SK-N-SH (cell line): Measurements from ENCODE around the gene RASGRP2. TPM values are rescaled to one million over a fixed set of nuclear protein-coding genes. Genes with fewer than 3 reads are reported as not detected.

ENCODE experiments used
- CTCF ChIA-PET: fragments of 300-600, 350-600 bp; formaldehyde crosslinking; extraction: SDS; loops from one replicate; lab custom pipeline; 2021; lab: Yijun Ruan, JAX
- POLR2A ChIA-PET: fragments of 350-600 bp; sonication (Branson Sonifier 250); formaldehyde crosslinking; extraction: SDS; loops from one replicate; lab custom pipeline; 2020; ENCODE audit warnings: antibody characterized with exemption, inconsistent platforms; lab: Yijun Ruan, JAX
- DNase-seq: peaks from one replicate; pipeline ENCODE4 v3.0.0; 2012
- H2AFZ ChIP-seq: fragments of 200-600 bp; sonication (generic); 2 replicates; pipeline ENCODE4 v1.8.1; 2016; ENCODE audit warnings: antibody characterized with exemption, mild to moderate bottlenecking, low read depth
- H3F3A ChIP-seq: fragments of 200-600 bp; sonication (generic); replicated peaks from 2 replicates; pipeline ENCODE3; 2016; ENCODE audit warnings: antibody characterized with exemption, mild to moderate bottlenecking; ENCODE audit not compliant: insufficient read depth
- H3K27ac ChIP-seq, 2 experiments: fragments of 200-500 bp in 1 of 2; fragments of 200-600 bp in 1 of 2; sonication (Bioruptor generic) in 1 of 2; sonication (generic), shearing (Covaris generic) in 1 of 2; 2 replicates each; pipeline versions ENCODE4 v1.5.1 to v1.6.1; 2014 to 2016; ENCODE audit warnings: low read depth in 2 of 2, inconsistent platforms in 1 of 2, low read length in 1 of 2, mild to moderate bottlenecking in 1 of 2, mixed read lengths in 1 of 2
- H3K27me3 ChIP-seq: fragments of 200-600 bp; sonication (generic), shearing (Covaris generic); 2 replicates; pipeline ENCODE4 v1.6.1; 2016; ENCODE audit warnings: mixed run types; ENCODE audit not compliant: insufficient read depth
- H3K36me3 ChIP-seq, 2 experiments: fragments of 200-500 bp in 1 of 2; fragments of 200-600 bp in 1 of 2; sonication (Bioruptor generic) in 1 of 2; sonication (generic) in 1 of 2; replicated peaks in 1 of 2; 2 replicates each; pipeline versions ENCODE3 to v1.5.1; 2014 to 2016; ENCODE audit warnings: low read length in 1 of 2, mild to moderate bottlenecking in 1 of 2; ENCODE audit not compliant: insufficient read depth in 2 of 2, control insufficient read depth in 1 of 2
- H3K4me1 ChIP-seq, 2 experiments: fragments of 200-500 bp in 1 of 2; fragments of 200-600 bp in 1 of 2; sonication (Bioruptor generic) in 1 of 2; sonication (generic), shearing (Covaris generic) in 1 of 2; 2 replicates each; pipeline versions ENCODE4 v1.5.1 to v1.6.1; 2014 to 2016; ENCODE audit warnings: low read depth in 1 of 2, low read length in 1 of 2, mixed run types in 1 of 2; ENCODE audit not compliant: insufficient read depth in 2 of 2, control insufficient read depth in 1 of 2
- H3K4me2 ChIP-seq: fragments of 200-600 bp; sonication (generic), shearing (Covaris generic); 2 replicates; pipeline ENCODE4 v1.6.1; 2017; ENCODE audit warnings: mixed run types
- H3K4me3 ChIP-seq, 2 experiments: fragments of 200-500 bp in 1 of 2; fragments of 200-600 bp in 1 of 2; sonication (Bioruptor generic) in 1 of 2; sonication (generic), shearing (Covaris generic) in 1 of 2; 2 replicates each; pipeline versions ENCODE4 v1.5.1 to v1.8.1; 2014 to 2016; ENCODE audit warnings: low read depth in 2 of 2, inconsistent platforms in 1 of 2, low read length in 1 of 2, mild to moderate bottlenecking in 1 of 2, mixed read lengths in 1 of 2, moderate library complexity in 1 of 2
- H3K79me2 ChIP-seq: fragments of 200-600 bp; sonication (generic); 2 replicates; pipeline ENCODE4 v1.8.1; 2017; ENCODE audit warnings: mild to moderate bottlenecking; ENCODE audit not compliant: insufficient read depth
- H3K9ac ChIP-seq: fragments of 200-600 bp; sonication (generic); 2 replicates; pipeline ENCODE4 v1.6.1; 2017; ENCODE audit warnings: mixed run types
- H3K9me2 ChIP-seq: fragments of 200-600 bp; sonication (generic); 2 replicates; pipeline ENCODE4 v1.6.1; 2017; ENCODE audit warnings: mixed run types
- H3K9me3 ChIP-seq: fragments of 200-600 bp; sonication (generic); 2 replicates; pipeline ENCODE4 v1.6.1; 2017; ENCODE audit warnings: mixed run types, mild to moderate bottlenecking, moderate library complexity
- H4K20me1 ChIP-seq: fragments of 200-600 bp; sonication (generic); 2 replicates; pipeline ENCODE4 v1.6.1; 2017; ENCODE audit warnings: mild to moderate bottlenecking, mixed run types; ENCODE audit not compliant: insufficient read depth
- CHD2 ChIP-seq: fragments of 150-350 bp; IDR thresholded peaks from 2 replicates; pipeline ENCODE4 v1.6.1; 2018; ENCODE audit warnings: low read length; ENCODE audit not compliant: partially characterized antibody
- CTCF ChIP-seq: fragments of 200-600 bp; sonication (generic); IDR thresholded peaks from 2 replicates; pipeline ENCODE4 v1.6.1; 2017; ENCODE audit warnings: antibody characterized with exemption, mild to moderate bottlenecking, moderate library complexity
- ELF1 ChIP-seq: IDR thresholded peaks from 2 replicates; pipeline ENCODE4 v1.4.0; 2012
- EP300 ChIP-seq, 2 experiments: IDR thresholded peaks; 2 replicates each; pipeline versions ENCODE4 v1.4.0 to v1.6.1; 2012; ENCODE audit warnings: borderline replicate concordance in 1 of 2, low read depth in 1 of 2, low read length in 1 of 2
- FOSL2 ChIP-seq: IDR thresholded peaks from 2 replicates; pipeline ENCODE4 v1.4.0; 2012; ENCODE audit warnings: low read depth, mild to moderate bottlenecking, moderate library complexity, borderline replicate concordance
- GATA2 ChIP-seq: sonication (generic); formaldehyde crosslinking; IDR thresholded peaks from 2 replicates; pipeline ENCODE4 v1.5.0; 2020; ENCODE audit warnings: mild to moderate bottlenecking, missing genetic modification reagents
- JUND ChIP-seq: IDR thresholded peaks from 2 replicates; pipeline ENCODE4 v1.4.0; 2012
- MXI1 ChIP-seq: IDR thresholded peaks from 2 replicates; pipeline ENCODE4 v1.6.1; 2012; ENCODE audit warnings: mild to moderate bottlenecking, low read depth, low read length, improper control_type of control experiment
- NFIC ChIP-seq: IDR thresholded peaks from 2 replicates; pipeline ENCODE4 v1.4.0; 2012; ENCODE audit warnings: borderline replicate concordance
- NRF1 ChIP-seq: IDR thresholded peaks from 2 replicates; pipeline ENCODE4 v1.6.1; 2012; ENCODE audit warnings: low read depth, mild to moderate bottlenecking, low read length
- RCOR1 ChIP-seq: fragments of 150-350 bp; IDR thresholded peaks from 2 replicates; pipeline ENCODE4 v1.6.1; 2017; ENCODE audit warnings: antibody characterized with exemption, low read length
- REST ChIP-seq: IDR thresholded peaks from 2 replicates; pipeline ENCODE4 v1.6.1; 2012; ENCODE audit warnings: mild to moderate bottlenecking, low read depth, low read length, moderate library complexity
- RXRA ChIP-seq: IDR thresholded peaks from 2 replicates; pipeline ENCODE4 v1.4.0; 2012; ENCODE audit warnings: low read depth, mild to moderate bottlenecking, borderline replicate concordance
- SIN3A ChIP-seq: IDR thresholded peaks from 2 replicates; pipeline ENCODE4 v1.6.1; 2012; ENCODE audit warnings: low read depth, mild to moderate bottlenecking, low read length, moderate library complexity, borderline replicate concordance
- TEAD4 ChIP-seq: IDR thresholded peaks from 2 replicates; pipeline ENCODE4 v1.4.0; 2012; ENCODE audit warnings: mild to moderate bottlenecking, borderline replicate concordance; ENCODE audit not compliant: insufficient read depth
- USF2 ChIP-seq: fragments of 150-350 bp; IDR thresholded peaks from 2 replicates; pipeline ENCODE4 v1.6.1; 2017; ENCODE audit warnings: antibody characterized with exemption, low read length, low read depth, borderline replicate concordance
- YY1 ChIP-seq: IDR thresholded peaks from 2 replicates; pipeline ENCODE4 v1.4.0; 2012; ENCODE audit warnings: low read depth, mild to moderate bottlenecking
- WGBS: methylation state at CpG from one replicate; pipeline ENCODE4 v1.1.6; 2017; ENCODE audit warnings: low lambda C conversion rate; 5-methylcytosine and 5-hydroxymethylcytosine counted together
- polyA plus RNA-seq, 3 experiments: library from polyadenylated mRNA; depleted of rRNA; stranded (reverse); fragments of >200 nt; gene quantifications; 2 replicates each; pipeline ENCODE4 v1.2.3, GENCODE V29; 2012
- TF ChIP-seq, protein P1 (sequence below): IDR thresholded peaks from 2 replicates; pipeline ENCODE4 v1.4.0; 2012; ENCODE audit warnings: low read depth, borderline replicate concordance

The RASGRP2 gene
- polyA plus RNA-seq, 1 of the 3 experiments (the other 2 are of a cell fraction): 1.6 TPM

DNA sequence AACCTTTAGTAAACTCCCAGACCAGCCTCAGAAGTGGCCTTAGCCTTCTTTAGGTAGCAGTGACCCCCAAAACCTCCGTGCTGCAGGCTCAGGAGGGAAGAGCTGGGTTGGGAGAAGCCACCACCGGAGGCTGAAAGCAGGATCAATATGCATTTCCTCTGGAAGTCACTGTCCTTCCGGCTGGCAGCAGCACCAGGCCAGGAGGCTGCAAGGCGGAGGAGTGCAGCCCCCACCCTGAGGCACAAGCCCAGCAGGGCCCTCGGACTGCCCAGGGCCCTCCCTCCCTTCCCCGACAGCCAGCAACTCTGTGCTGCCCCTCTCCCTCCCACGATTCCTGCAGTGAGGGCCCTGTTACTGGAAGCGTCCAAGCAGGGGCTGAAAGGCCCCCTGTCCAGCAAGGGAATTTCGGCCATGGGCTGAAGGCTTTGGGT lies 17.7 kb downstream of the RASGRP2 start:
- POLR2A ChIA-PET: no interaction called here
- Histone ChIP-seq H3K4me2 (no peak overlapping the region), H3K9ac (no peak overlapping the region), H3K36me3 (no peaks in the 10 kb centered on the region), H3K4me1 (peaks cover 0 to 27% of the 10 kb centered on the region in 2 experiments; a peak in 1 of 4 replicates)
- TF ChIP-seq GATA2 (CRISPR knock-in tag) (no peak), SIN3A (no peak), JUND (no peak), CTCF (no peak), NRF1 (no peak), REST (no peak), USF2 (no peak), YY1 (no peak), ELF1 (no peak), RXRA (no peak), EP300 (IDR thresholded peaks at IDR 0.05; ENCODE audit: borderline replicate concordance in 1 of 2, low read depth in 1 of 2, low read length in 1 of 2) (no peak), TEAD4 (no peak), CHD2 (no peak), NFIC (no peak), MXI1 (no peak), FOSL2 (no peak), RCOR1 (no peak)
- TF ChIP-seq, protein P1, sequence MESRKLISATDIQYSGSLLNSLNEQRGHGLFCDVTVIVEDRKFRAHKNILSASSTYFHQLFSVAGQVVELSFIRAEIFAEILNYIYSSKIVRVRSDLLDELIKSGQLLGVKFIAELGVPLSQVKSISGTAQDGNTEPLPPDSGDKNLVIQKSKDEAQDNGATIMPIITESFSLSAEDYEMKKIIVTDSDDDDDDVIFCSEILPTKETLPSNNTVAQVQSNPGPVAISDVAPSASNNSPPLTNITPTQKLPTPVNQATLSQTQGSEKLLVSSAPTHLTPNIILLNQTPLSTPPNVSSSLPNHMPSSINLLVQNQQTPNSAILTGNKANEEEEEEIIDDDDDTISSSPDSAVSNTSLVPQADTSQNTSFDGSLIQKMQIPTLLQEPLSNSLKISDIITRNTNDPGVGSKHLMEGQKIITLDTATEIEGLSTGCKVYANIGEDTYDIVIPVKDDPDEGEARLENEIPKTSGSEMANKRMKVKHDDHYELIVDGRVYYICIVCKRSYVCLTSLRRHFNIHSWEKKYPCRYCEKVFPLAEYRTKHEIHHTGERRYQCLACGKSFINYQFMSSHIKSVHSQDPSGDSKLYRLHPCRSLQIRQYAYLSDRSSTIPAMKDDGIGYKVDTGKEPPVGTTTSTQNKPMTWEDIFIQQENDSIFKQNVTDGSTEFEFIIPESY: no peak
- TF ChIP-seq, all 33 proteins: peak for 0
- DNase-seq: no peak
- H3K79me2 ChIP-seq: no peaks in the 10 kb centered on the region
- no peaks in the 10 kb centered on the region; the same call in 1 of the 2 replicates for H3K27me3 ChIP-seq
- H4K20me1 ChIP-seq: no peaks in the 10 kb centered on the region
- no peak overlapping the region for H3K4me3 ChIP-seq
- CTCF ChIA-PET: interaction anchor here (1.2 to 2.6 kb wide), 4 partner anchors 10 to 38 kb away, joined by 3 to 17 read pairs (median 11); partner anchors contain the start of gene RASGRP2
- no peaks in the 10 kb centered on the region for H3K9me2 ChIP-seq
- no peak overlapping the region for H3K27ac ChIP-seq
- H3K9me3 ChIP-seq: no peaks in the 10 kb centered on the region
- no peaks in the 10 kb centered on the region for H3F3A ChIP-seq
- no peak overlapping the region for H2AFZ ChIP-seq
- 50% methylated on average over 2 of the region's 9 CpGs for WGBS
